Skeletal muscle tissue (tissue), 4 donors: ENCODE data around the gene BPNT1. TPM values are rescaled to one million over a fixed set of nuclear protein-coding genes. Genes with fewer than 3 reads are reported as not detected.
"Not testable (repeated sequence)": the region's sequence is repeated elsewhere in the genome, so short reads cannot be mapped to it uniquely, and the experiment has no call there.

Experiments used
- H3K27ac ChIP-seq: one replicate; pipeline ENCODE4 v1.7.0; 2013; ENCODE audit warnings: mild to moderate bottlenecking, low read depth, low read length, inconsistent platforms
- H3K27me3 ChIP-seq, 3 donors: one replicate each; pipeline ENCODE4 v1.7.0; 2013; ENCODE audit warnings: low read length in 3 of 3; ENCODE audit not compliant: control insufficient read depth in 3 of 3, insufficient read depth in 3 of 3
- H3K36me3 ChIP-seq, 3 donors: one replicate each; pipeline ENCODE4 v1.7.0; 2013; ENCODE audit warnings: low read length in 3 of 3; ENCODE audit not compliant: control insufficient read depth in 3 of 3, insufficient read depth in 3 of 3
- H3K4me1 ChIP-seq, 3 donors: one replicate each; pipeline ENCODE4 v1.7.0; 2013; ENCODE audit warnings: low read length in 3 of 3, mild to moderate bottlenecking in 3 of 3; ENCODE audit not compliant: control insufficient read depth in 3 of 3, insufficient read depth in 3 of 3
- H3K4me3 ChIP-seq, 3 donors: one replicate each; pipeline ENCODE4 v1.7.0; 2013; ENCODE audit warnings: low read length in 3 of 3
- H3K9ac ChIP-seq, 3 donors: one replicate each; pipeline ENCODE4 v1.7.0; 2013; ENCODE audit warnings: low read length in 3 of 3, mild to moderate bottlenecking in 3 of 3, moderate library complexity in 2 of 3, low read depth in 1 of 3
- H3K9me3 ChIP-seq, 3 donors: one replicate each; pipeline ENCODE4 v1.7.0; 2013; ENCODE audit warnings: low read length in 3 of 3; ENCODE audit not compliant: control insufficient read depth in 3 of 3
- total RNA-seq: library from RNA; depleted of rRNA; stranded (reverse); fragments of >200 nt; gene quantifications from one replicate; pipeline ENCODE4 v1.2.3, GENCODE V29; 2014
- donor health status: Osteomylitis.

The BPNT1 gene
- total RNA-seq, 1 donor from 2014 or later, result 18.8 TPM

- Histone ChIP-seq H3K27ac (peak overlapping the region; percentile 69), H3K9ac (peak overlapping the region; percentile 85 to 91 (median 89)), H3K9me3 (no peaks in the 10 kb centered on the region), H3K4me3 (peak overlapping the region; percentile 86 to 100 (median 98)), H3K4me1 (peaks cover 6 to 8% (median 7%) of the 10 kb centered on the region in 3 donors), H3K36me3 (peaks cover 0 to 3% (median 0%) of the 10 kb centered on the region in 3 donors), H3K27me3 (no peaks in the 10 kb centered on the region)
Observed at GRCh38 chr1:220045356-220046051, 44.1 kb downstream of the BPNT1 start.

- Histone ChIP-seq H3K9ac (peak overlapping the region in 1 of 3 donors; percentile 91), H3K4me3 (peak overlapping the region; percentile 86 to 100 (median 98)), H3K9me3 (no peaks in the 10 kb centered on the region), H3K4me1 (peaks cover 6 to 8% (median 7%) of the 10 kb centered on the region in 3 donors), H3K27ac (no peak overlapping the region), H3K36me3 (peaks cover 2 to 6% (median 3%) of the 10 kb centered on the region in 3 donors), H3K27me3 (no peaks in the 10 kb centered on the region)
Observed at GRCh38 chr1:220044678-220045355, 44.8 kb downstream of the BPNT1 start.

- Histone ChIP-seq H3K36me3 (peaks cover 8 to 11% (median 10%) of the 10 kb centered on the region in 3 donors), H3K4me1 (peaks cover 6 to 8% (median 7%) of the 10 kb centered on the region in 3 donors), H3K9me3 (no peaks in the 10 kb centered on the region), H3K9ac (no peak overlapping the region), H3K27me3 (no peaks in the 10 kb centered on the region), H3K4me3 (no peak overlapping the region), H3K27ac (no peak overlapping the region)
Observed at GRCh38 chr1:220043646-220044045, 45.9 kb downstream of the BPNT1 start.

- no peaks in the 10 kb centered on the region for H3K9me3 ChIP-seq
- H3K36me3 ChIP-seq, result peaks cover 8 to 14% (median 9%) of the 10 kb centered on the region in 3 donors
- H3K27me3 ChIP-seq, result no peaks in the 10 kb centered on the region
- no peak overlapping the region for H3K4me3 ChIP-seq
- H3K4me1 ChIP-seq, result peaks cover 3 to 5% (median 5%) of the 10 kb centered on the region in 3 donors
- H3K9ac ChIP-seq, result no peak overlapping the region
- H3K27ac ChIP-seq, result no peak overlapping the region
Observed at GRCh38 chr1:220040028-220040596, 49.5 kb downstream of the BPNT1 start.

- Histone ChIP-seq H3K9ac (no peak overlapping the region), H3K36me3 (peaks cover 9 to 20% (median 11%) of the 10 kb centered on the region in 3 donors), H3K4me1 (no peaks in the 10 kb centered on the region), H3K4me3 (no peak overlapping the region), H3K27ac (no peak overlapping the region), H3K9me3 (no peaks in the 10 kb centered on the region), H3K27me3 (no peaks in the 10 kb centered on the region)
Observed at GRCh38 chr1:220038640-220039039, 50.9 kb downstream of the BPNT1 start.

GRCh38 chr1:220037810-220038209 lies 51.8 kb downstream of the BPNT1 start:
- H3K36me3 ChIP-seq, result peaks cover 14 to 24% (median 14%) of the 10 kb centered on the region in 3 donors
- not testable (repeated sequence) for H3K9ac ChIP-seq, H3K9me3 ChIP-seq, H3K4me3 ChIP-seq, H3K27me3 ChIP-seq, H3K27ac ChIP-seq, H3K4me1 ChIP-seq

- Histone ChIP-seq H3K9me3 (no peaks in the 10 kb centered on the region), H3K4me1 (no peaks in the 10 kb centered on the region), H3K9ac (no peak overlapping the region), H3K27me3 (no peaks in the 10 kb centered on the region), H3K27ac (no peak overlapping the region), H3K36me3 (peaks cover 15 to 44% (median 28%) of the 10 kb centered on the region in 3 donors), H3K4me3 (no peak overlapping the region)
Observed at GRCh38 chr1:220032911-220033310, 56.7 kb downstream of the BPNT1 start.

GRCh38 chr1:220031287-220031686 lies 58.3 kb downstream of the BPNT1 start:
- Histone ChIP-seq H3K27ac (no peak overlapping the region), H3K4me3 (no peak overlapping the region), H3K9me3 (no peaks in the 10 kb centered on the region), H3K27me3 (no peaks in the 10 kb centered on the region), H3K36me3 (peaks cover 15 to 45% (median 28%) of the 10 kb centered on the region in 3 donors), H3K4me1 (no peaks in the 10 kb centered on the region), H3K9ac (no peak overlapping the region)

- Histone ChIP-seq H3K9me3 (no peaks in the 10 kb centered on the region), H3K9ac (no peak overlapping the region), H3K27me3 (no peaks in the 10 kb centered on the region), H3K4me3 (no peak overlapping the region), H3K4me1 (no peaks in the 10 kb centered on the region), H3K36me3 (peaks cover 16 to 49% (median 39%) of the 10 kb centered on the region in 3 donors), H3K27ac (no peak overlapping the region)
Observed at GRCh38 chr1:220028346-220028895, 61.2 kb downstream of the BPNT1 start.
